Stomach (tissue), 4 donors: ENCODE data around the gene GPR35.

Experiments
- POLR2A ChIP-seq, 4 donors: fragments of 450-650 bp; IDR thresholded peaks; one replicate each; pipeline ENCODE4 v1.6.1; 2016; ENCODE audit warnings: antibody characterized with exemption in 4 of 4, control low read depth in 2 of 4, mild to moderate bottlenecking in 1 of 4, moderate library complexity in 1 of 4
- TF ChIP-seq, protein P1 (sequence below), 7 experiments: fragments of 450-650 bp in 4 of 7; fragments of 200-600 bp in 3 of 7; sonication (generic) in 3 of 7; IDR thresholded peaks; one replicate each; pipeline ENCODE4 v1.5.1; 2016 to 2019; ENCODE audit warnings: antibody characterized with exemption in 7 of 7, control low read depth in 2 of 7, mild to moderate bottlenecking in 1 of 7

DNA sequence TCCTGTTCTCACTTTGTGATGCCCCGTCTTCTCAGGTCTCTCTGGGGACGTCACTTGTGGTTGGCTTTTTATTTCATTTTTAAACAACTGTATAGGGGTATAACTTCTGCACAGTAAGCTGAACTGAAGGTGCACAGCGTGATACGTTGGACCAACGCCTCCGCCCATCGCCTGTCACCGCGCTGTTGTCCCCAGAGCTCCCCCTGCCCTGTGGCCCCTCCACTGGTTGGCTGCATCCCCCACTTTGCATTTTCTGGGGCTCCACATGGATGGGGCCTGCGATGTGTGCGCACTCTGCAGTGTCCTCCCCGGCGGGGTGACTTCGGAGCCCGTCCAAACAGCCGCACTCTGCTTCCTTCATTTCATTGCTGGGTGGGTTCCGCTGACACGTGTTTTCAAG, 14.3 kb downstream of the GPR35 start:
- TF ChIP-seq POLR2A (IDR thresholded peaks at IDR 0.05) = no peak
- TF ChIP-seq, protein P1, sequence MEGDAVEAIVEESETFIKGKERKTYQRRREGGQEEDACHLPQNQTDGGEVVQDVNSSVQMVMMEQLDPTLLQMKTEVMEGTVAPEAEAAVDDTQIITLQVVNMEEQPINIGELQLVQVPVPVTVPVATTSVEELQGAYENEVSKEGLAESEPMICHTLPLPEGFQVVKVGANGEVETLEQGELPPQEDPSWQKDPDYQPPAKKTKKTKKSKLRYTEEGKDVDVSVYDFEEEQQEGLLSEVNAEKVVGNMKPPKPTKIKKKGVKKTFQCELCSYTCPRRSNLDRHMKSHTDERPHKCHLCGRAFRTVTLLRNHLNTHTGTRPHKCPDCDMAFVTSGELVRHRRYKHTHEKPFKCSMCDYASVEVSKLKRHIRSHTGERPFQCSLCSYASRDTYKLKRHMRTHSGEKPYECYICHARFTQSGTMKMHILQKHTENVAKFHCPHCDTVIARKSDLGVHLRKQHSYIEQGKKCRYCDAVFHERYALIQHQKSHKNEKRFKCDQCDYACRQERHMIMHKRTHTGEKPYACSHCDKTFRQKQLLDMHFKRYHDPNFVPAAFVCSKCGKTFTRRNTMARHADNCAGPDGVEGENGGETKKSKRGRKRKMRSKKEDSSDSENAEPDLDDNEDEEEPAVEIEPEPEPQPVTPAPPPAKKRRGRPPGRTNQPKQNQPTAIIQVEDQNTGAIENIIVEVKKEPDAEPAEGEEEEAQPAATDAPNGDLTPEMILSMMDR (IDR thresholded peaks at IDR 0.05) = no peak
